ENCODE results near the gene TCF7L1. TPM values are rescaled to one million over a fixed set of nuclear protein-coding genes. Genes with fewer than 3 reads are reported as not detected.

The TCF7L1 gene
- polyA plus RNA-seq, 1 of the 3 experiments (the other 2 are of a cell fraction), result 3.7 TPM

GRCh38 chr2:85248773-85249509 is 115.7 kb downstream of the TCF7L1 start:
- no peaks in the 10 kb centered on the region for H3K9me3 ChIP-seq
- H3K4me2 ChIP-seq, result peak overlapping the region; percentile 68
- ChIA-PET CTCF (interaction anchor here (1.5 to 6.0 kb wide), 5 partner anchors 7 to 204 kb away, joined by 4 to 33 read pairs (median 17); no protein-coding TSS in a partner anchor), POLR2A (no interaction called here)
- peaks cover 7% of the 10 kb centered on the region for H3F3A ChIP-seq (replicated peaks; ENCODE audit: insufficient read depth)
- H2AFZ ChIP-seq (ENCODE audit: low read depth), result no peak overlapping the region
- no peaks in the 10 kb centered on the region; the same call in 1 of the 2 replicates for H3K79me2 ChIP-seq (ENCODE audit: insufficient read depth)
- no peak overlapping the region for H3K9ac ChIP-seq
- peaks cover 35 to 38% of the 10 kb centered on the region in 2 experiments for H3K4me1 ChIP-seq (ENCODE audit: control insufficient read depth in 1 of 2, insufficient read depth in 2 of 2, low read depth in 1 of 2, low read length in 1 of 2)
- H3K9me2 ChIP-seq, result no peaks in the 10 kb centered on the region
- no peak for DNase-seq
- H3K27ac ChIP-seq (ENCODE audit: low read depth in 2 of 2, low read length in 1 of 2), result peak overlapping the region; percentile 63 to 64; a peak in 3 of 4 replicates
- no peak overlapping the region for H3K4me3 ChIP-seq (ENCODE audit: low read depth in 2 of 2, low read length in 1 of 2)
- H4K20me1 ChIP-seq (ENCODE audit: insufficient read depth), result no peaks in the 10 kb centered on the region
- 62% methylated on average over 7 of the region's 7 CpGs for WGBS (ENCODE audit: low lambda C conversion rate)
- no peaks in the 10 kb centered on the region for H3K36me3 ChIP-seq (replicated peaks in 1 of 2; ENCODE audit: control insufficient read depth in 1 of 2, insufficient read depth in 2 of 2, low read length in 1 of 2)
- no peaks in the 10 kb centered on the region for H3K27me3 ChIP-seq (ENCODE audit: insufficient read depth)
- TF ChIP-seq USF2 (IDR thresholded peaks at IDR 0.05; ENCODE audit: borderline replicate concordance, low read depth, low read length), result no peak
- peak; percentile 58; the same call in 1 of the 2 replicates for TF ChIP-seq JUND (IDR thresholded peaks at IDR 0.05)
- no peak for TF ChIP-seq NRF1 (IDR thresholded peaks at IDR 0.05; ENCODE audit: low read depth, low read length)
- TF ChIP-seq MAX (IDR thresholded peaks at IDR 0.05; ENCODE audit: low read depth), result no peak
- TF ChIP-seq FOSL2 (IDR thresholded peaks at IDR 0.05; ENCODE audit: borderline replicate concordance, low read depth), result peak; percentile 78; the same call in 1 of the 2 replicates
- no peak for TF ChIP-seq MEF2A (IDR thresholded peaks at IDR 0.05; ENCODE audit: borderline replicate concordance, low read depth)
- TF ChIP-seq RCOR1 (IDR thresholded peaks at IDR 0.05; ENCODE audit: low read length), result no peak
- no peak for TF ChIP-seq ZBTB33 (IDR thresholded peaks at IDR 0.05; ENCODE audit: borderline replicate concordance, low read depth)
- TF ChIP-seq RAD21 (IDR thresholded peaks at IDR 0.05; ENCODE audit: low read length), result no peak
- 0 out of 2 replicates have a peak, but pooled peaks have one; percentile 11 for TF ChIP-seq ELF1 (IDR thresholded peaks at IDR 0.05)
- TF ChIP-seq FOXM1 (IDR thresholded peaks at IDR 0.05; ENCODE audit: low read depth), result no peak
- no peak for TF ChIP-seq RFX5 (IDR thresholded peaks at IDR 0.05; ENCODE audit: low read length)
- TF ChIP-seq TAF1 (IDR thresholded peaks at IDR 0.05; ENCODE audit: borderline replicate concordance, low read depth, low read length), result no peak
- no peak for TF ChIP-seq CHD2 (IDR thresholded peaks at IDR 0.05; ENCODE audit: low read length, partially characterized antibody)
- TF ChIP-seq RXRA (IDR thresholded peaks at IDR 0.05; ENCODE audit: borderline replicate concordance, low read depth), result no peak
- TF ChIP-seq USF1 (IDR thresholded peaks at IDR 0.05; ENCODE audit: borderline replicate concordance, low read depth), result 0 out of 2 replicates have a peak, but pooled peaks have one; percentile 11
- TF ChIP-seq YY1 (IDR thresholded peaks at IDR 0.05; ENCODE audit: low read depth), result no peak
- TF ChIP-seq NFIC (IDR thresholded peaks at IDR 0.05; ENCODE audit: borderline replicate concordance), result peak; percentile 68
- TF ChIP-seq TCF12 (IDR thresholded peaks at IDR 0.05), result peak; percentile 80
- TF ChIP-seq GATA2 (CRISPR knock-in tag; IDR thresholded peaks at IDR 0.05), result no peak
- TF ChIP-seq CTCF (IDR thresholded peaks at IDR 0.05), result no peak
- peak in 1 of 2 experiments; percentile 64; a peak in 1 of 4 replicates for TF ChIP-seq EP300 (IDR thresholded peaks at IDR 0.05; ENCODE audit: borderline replicate concordance in 1 of 2, low read depth in 1 of 2, low read length in 1 of 2)
- no peak for TF ChIP-seq SIN3A (IDR thresholded peaks at IDR 0.05; ENCODE audit: borderline replicate concordance, low read depth, low read length)
- TF ChIP-seq POLR2AphosphoS5 (IDR thresholded peaks at IDR 0.05; ENCODE audit: low read depth, low read length), result peak; percentile 30; the same call in 1 of the 2 replicates
- TF ChIP-seq GABPA (IDR thresholded peaks at IDR 0.05; ENCODE audit: low read depth), result no peak
- no peak for TF ChIP-seq IRF3 (IDR thresholded peaks at IDR 0.05; ENCODE audit: low read depth, low read length)
- TF ChIP-seq SMC3 (IDR thresholded peaks at IDR 0.05; ENCODE audit: low read depth, low read length), result no peak
- TF ChIP-seq MXI1 (IDR thresholded peaks at IDR 0.05; ENCODE audit: low read depth, low read length), result no peak

Measured in SK-N-SH (cell line).